Measurements from ENCODE around the gene DLG2. TPM values are rescaled to one million over a fixed set of nuclear protein-coding genes. Genes with fewer than 3 reads are reported as not detected.

Gene DLG2
- total and polyA plus RNA-seq, 7 donors, result 0.23 to 5.3 (median 3.4) TPM

DNA sequence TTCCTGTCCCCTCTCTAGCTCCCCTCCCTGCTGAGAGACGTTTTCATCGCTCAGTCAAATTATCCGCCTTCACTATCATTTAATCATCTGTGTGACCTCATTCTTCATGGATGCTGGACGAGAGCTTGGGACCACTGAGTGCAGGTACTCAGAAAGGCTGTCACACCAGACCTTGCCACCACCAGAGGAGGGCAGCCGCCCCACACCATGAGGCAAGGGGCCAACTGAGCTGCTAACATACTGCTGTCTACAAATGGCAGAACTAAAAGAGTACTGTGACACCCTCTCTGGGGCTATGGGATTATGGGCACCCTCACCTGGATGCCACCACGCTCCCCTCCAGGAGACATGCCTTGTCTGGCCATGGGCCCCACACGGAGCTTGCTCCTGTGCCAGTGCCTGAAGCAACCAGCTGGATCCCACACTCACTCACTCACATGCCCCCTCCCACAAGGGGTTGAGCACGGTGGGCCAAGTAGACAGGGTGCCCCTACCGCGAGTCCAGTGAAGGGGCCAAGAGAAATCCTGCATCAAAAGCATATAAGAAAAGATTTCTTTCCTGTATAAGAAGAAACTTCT, 1670.9 kb downstream of the DLG2 start:
- intact Hi-C loops (cut with DNase I), result no loop called here
- H3K27ac ChIP-seq, result no peak overlapping the region
- no peak overlapping the region for H3K4me3 ChIP-seq
- TF ChIP-seq, protein P1, sequence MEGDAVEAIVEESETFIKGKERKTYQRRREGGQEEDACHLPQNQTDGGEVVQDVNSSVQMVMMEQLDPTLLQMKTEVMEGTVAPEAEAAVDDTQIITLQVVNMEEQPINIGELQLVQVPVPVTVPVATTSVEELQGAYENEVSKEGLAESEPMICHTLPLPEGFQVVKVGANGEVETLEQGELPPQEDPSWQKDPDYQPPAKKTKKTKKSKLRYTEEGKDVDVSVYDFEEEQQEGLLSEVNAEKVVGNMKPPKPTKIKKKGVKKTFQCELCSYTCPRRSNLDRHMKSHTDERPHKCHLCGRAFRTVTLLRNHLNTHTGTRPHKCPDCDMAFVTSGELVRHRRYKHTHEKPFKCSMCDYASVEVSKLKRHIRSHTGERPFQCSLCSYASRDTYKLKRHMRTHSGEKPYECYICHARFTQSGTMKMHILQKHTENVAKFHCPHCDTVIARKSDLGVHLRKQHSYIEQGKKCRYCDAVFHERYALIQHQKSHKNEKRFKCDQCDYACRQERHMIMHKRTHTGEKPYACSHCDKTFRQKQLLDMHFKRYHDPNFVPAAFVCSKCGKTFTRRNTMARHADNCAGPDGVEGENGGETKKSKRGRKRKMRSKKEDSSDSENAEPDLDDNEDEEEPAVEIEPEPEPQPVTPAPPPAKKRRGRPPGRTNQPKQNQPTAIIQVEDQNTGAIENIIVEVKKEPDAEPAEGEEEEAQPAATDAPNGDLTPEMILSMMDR (IDR thresholded peaks at IDR 0.05), result no peak
- 89 to 94% (median 89%) methylated on average over 10 of the region's 10 CpGs for WGBS, 3 donors
- H3K4me1 ChIP-seq, result no peaks in the 10 kb centered on the region
- ATAC-seq (no peak), DNase-seq (no peak)
- H3K36me3 ChIP-seq (ENCODE audit: insufficient read depth in 1 of 2, low read depth in 1 of 2), result no peaks in the 10 kb centered on the region
- no peaks in the 10 kb centered on the region for H3K27me3 ChIP-seq (ENCODE audit: insufficient read depth in 3 of 3, low read length in 2 of 3)
- no peaks in the 10 kb centered on the region for H3K9me3 ChIP-seq

DNA sequence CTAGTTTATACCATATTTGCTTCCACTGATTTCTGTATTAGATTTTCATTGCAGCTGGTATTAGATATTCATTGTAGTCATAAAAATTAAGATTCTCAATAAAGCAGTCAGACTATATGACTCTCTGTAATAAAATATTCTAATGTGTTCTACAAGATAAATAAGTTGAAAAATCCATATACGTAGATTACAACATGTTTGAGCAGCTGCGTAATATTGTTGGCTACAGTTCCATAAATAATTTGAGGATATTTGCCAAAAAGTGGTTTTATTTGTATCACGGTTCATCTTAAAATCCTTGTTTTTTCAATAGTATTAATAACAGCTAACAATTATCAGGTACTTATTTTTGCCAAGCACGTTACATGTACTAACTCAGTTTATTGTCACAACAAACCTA, 1672.4 kb downstream of the DLG2 start:
- ATAC-seq, result no peak
- H3K27me3 ChIP-seq (ENCODE audit: insufficient read depth in 3 of 3, low read length in 2 of 3), result no peaks in the 10 kb centered on the region
- no peaks in the 10 kb centered on the region for H3K36me3 ChIP-seq (ENCODE audit: insufficient read depth in 1 of 2, low read depth in 1 of 2)
- intact Hi-C loops (cut with DNase I), result no loop called here
- no peak for DNase-seq
- H3K27ac ChIP-seq, result no peak overlapping the region
- H3K4me1 ChIP-seq, result no peaks in the 10 kb centered on the region
- WGBS, 3 donors, result 32 to 44% (median 33%) methylated on average over 4 of the region's 4 CpGs
- TF ChIP-seq, protein P1 (IDR thresholded peaks at IDR 0.05), result no peak
- H3K4me3 ChIP-seq, result no peak overlapping the region
- H3K9me3 ChIP-seq, result no peaks in the 10 kb centered on the region

DNA sequence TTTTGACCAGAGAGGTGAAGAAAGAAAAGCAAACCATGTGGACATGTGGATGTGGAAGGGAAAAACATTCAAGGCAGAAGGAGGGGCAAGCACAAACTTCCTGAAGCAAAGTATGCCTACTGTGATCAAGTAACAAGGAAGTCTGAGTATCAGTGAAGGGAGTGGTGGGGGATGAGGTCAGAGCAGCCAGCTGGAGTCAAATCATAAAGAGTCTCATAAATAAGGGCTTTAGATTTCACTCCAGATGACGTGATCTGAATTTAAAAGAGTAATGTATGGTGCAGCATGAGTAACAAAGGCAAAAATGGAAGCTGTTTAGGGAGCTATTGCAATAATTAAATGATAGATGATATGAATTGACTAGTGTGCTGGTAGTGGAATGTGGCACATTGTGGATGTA, 1675.6 kb downstream of the DLG2 start:
- TF ChIP-seq, protein P1 (IDR thresholded peaks at IDR 0.05), result no peak
- intact Hi-C loops (cut with DNase I), result no loop called here
- Histone ChIP-seq H3K27ac (no peak overlapping the region), H3K4me3 (no peak overlapping the region), H3K4me1 (no peaks in the 10 kb centered on the region), H3K9me3 (no peaks in the 10 kb centered on the region), H3K36me3 (ENCODE audit: insufficient read depth in 1 of 2, low read depth in 1 of 2) (no peaks in the 10 kb centered on the region), H3K27me3 (ENCODE audit: insufficient read depth in 3 of 3, low read length in 2 of 3) (no peaks in the 10 kb centered on the region)
- 19 to 24% (median 23%) methylated on average over 1 of the region's 1 CpG for WGBS, 3 donors
- no peak for ATAC-seq
- no peak for DNase-seq

DNA sequence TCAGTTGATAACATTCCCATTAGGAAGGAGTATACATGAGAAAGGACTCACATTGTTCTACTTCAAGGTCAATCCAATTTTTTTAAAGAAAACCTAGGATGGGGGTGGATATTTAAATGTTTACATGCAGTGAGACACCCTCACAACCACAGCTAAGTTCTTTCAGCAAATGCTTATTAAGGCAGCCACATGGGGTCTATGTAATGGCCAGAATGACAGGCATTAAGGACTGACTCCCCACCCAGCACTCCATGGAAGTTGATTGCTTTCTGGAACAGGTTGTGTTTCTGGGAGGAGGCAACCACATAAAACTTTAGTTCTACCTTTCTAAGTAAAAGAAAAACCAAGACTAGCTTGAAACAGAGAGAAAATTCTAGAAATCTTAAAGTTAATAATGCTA, 1678.9 kb downstream of the DLG2 start:
- H3K36me3 ChIP-seq (ENCODE audit: insufficient read depth in 1 of 2, low read depth in 1 of 2), result no peaks in the 10 kb centered on the region
- H3K4me3 ChIP-seq, result no peak overlapping the region
- H3K27me3 ChIP-seq (ENCODE audit: insufficient read depth in 3 of 3, low read length in 2 of 3), result no peaks in the 10 kb centered on the region
- H3K9me3 ChIP-seq, result no peaks in the 10 kb centered on the region
- intact Hi-C loops (cut with DNase I), result no loop called here
- TF ChIP-seq, protein P1 (IDR thresholded peaks at IDR 0.05), result no peak
- no peaks in the 10 kb centered on the region for H3K4me1 ChIP-seq
- ATAC-seq, result no peak
- no peak overlapping the region for H3K27ac ChIP-seq
- DNase-seq, result no peak

DNA sequence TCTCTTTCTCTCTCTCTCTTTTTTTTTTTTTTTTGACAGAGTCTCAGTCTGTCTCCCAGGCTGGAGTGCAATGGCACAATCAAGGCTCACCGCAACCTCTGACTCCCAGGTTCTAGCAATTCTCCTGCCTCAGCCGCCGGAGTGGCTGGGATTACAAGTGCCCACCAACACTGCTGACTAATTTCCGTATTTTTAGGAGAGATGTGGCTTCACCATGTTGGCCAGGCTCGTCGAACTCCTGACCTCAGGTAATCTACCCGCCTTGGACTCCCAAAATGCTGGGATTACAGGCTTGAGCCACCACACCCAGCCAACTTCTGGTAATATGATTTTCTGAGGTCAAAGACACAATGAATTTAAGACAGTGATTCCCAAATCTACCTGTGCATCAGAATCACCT, 1681.2 kb downstream of the DLG2 start:
- Histone ChIP-seq H3K27ac (no peak overlapping the region), H3K4me3 (no peak overlapping the region), H3K9me3 (no peaks in the 10 kb centered on the region), H3K4me1 (no peaks in the 10 kb centered on the region), H3K27me3 (ENCODE audit: insufficient read depth in 3 of 3, low read length in 2 of 3) (no peaks in the 10 kb centered on the region), H3K36me3 (ENCODE audit: insufficient read depth in 1 of 2, low read depth in 1 of 2) (no peaks in the 10 kb centered on the region)
- intact Hi-C loops (cut with DNase I), result no loop called here
- TF ChIP-seq, protein P1 (IDR thresholded peaks at IDR 0.05), result no peak
- 93 to 95% (median 94%) methylated on average over 7 of the region's 7 CpGs for WGBS, 3 donors
- DNase-seq, result no peak
- no peak for ATAC-seq
